Peyer's patch (tissue), 4 donors: ENCODE results near the gene FPR3.

ENCODE experiments used
- CTCF ChIP-seq, 6 experiments: fragments of 450-650 bp in 4 of 6; fragments of 200-600 bp in 2 of 6; sonication (generic) in 1 of 6; IDR thresholded peaks; one replicate each; pipeline ENCODE4 v1.5.1; 2017 to 2019; ENCODE audit warnings: antibody characterized with exemption in 6 of 6, mild to moderate bottlenecking in 3 of 6, moderate library complexity in 1 of 6
- POLR2A ChIP-seq, 2 donors: fragments of 450-650 bp; IDR thresholded peaks; one replicate each; pipeline ENCODE4 v1.5.1; 2017; ENCODE audit warnings: antibody characterized with exemption in 2 of 2, mild to moderate bottlenecking in 2 of 2, moderate library complexity in 2 of 2

- TF ChIP-seq CTCF (IDR thresholded peaks at IDR 0.05) (no peak), POLR2A (IDR thresholded peaks at IDR 0.05) (no peak)
Observed at GRCh38 chr19:51861870-51862622, 67.1 kb downstream of the FPR3 start.
